HG03571 (cell line): ENCODE data around the gene TP63.

Experiments
- ATAC-seq: cut with Tn5 transposase; IDR thresholded peaks from one replicate; pipeline ENCODE4 v1.9.1; 2021; ENCODE audit not compliant: unreplicated experiment

Gene TP63

GRCh38 chr3:189772584-189772983 lies 141.4 kb downstream of the TP63 start:
- no peak for ATAC-seq

GRCh38 chr3:189773056-189773455 lies 141.9 kb downstream of the TP63 start:
- no peak for ATAC-seq

- no peak for ATAC-seq
These were observed 145.1 kb downstream of the TP63 start for GRCh38 chr3:189776149-189776824.

- ATAC-seq: no peak
These were observed 147.3 kb downstream of the TP63 start for GRCh38 chr3:189778340-189778950.

GRCh38 chr3:189779166-189779565 lies 148.0 kb downstream of the TP63 start:
- ATAC-seq: no peak

GRCh38 chr3:189780546-189781270 lies 149.5 kb downstream of the TP63 start:
- ATAC-seq: no peak

GRCh38 chr3:189781415-189781814 lies 150.2 kb downstream of the TP63 start:
- ATAC-seq: no peak

GRCh38 chr3:189786479-189787064 lies 155.4 kb downstream of the TP63 start:
- ATAC-seq: no peak

GRCh38 chr3:189787191-189787590 lies 156.0 kb downstream of the TP63 start:
- ATAC-seq: no peak

- no peak for ATAC-seq
These were observed 156.4 kb downstream of the TP63 start for GRCh38 chr3:189787632-189788031.

GRCh38 chr3:189789432-189789831 lies 158.2 kb downstream of the TP63 start:
- no peak for ATAC-seq

- ATAC-seq: no peak
These were observed 159.5 kb downstream of the TP63 start for GRCh38 chr3:189790658-189791057.

- no peak for ATAC-seq
These were observed 161.1 kb downstream of the TP63 start for GRCh38 chr3:189792046-189792929.

- no peak for ATAC-seq
These were observed 163.3 kb downstream of the TP63 start for GRCh38 chr3:189794518-189794917.

- ATAC-seq: no peak
These were observed 166.0 kb downstream of the TP63 start for GRCh38 chr3:189797103-189797750.

- no peak for ATAC-seq
These were observed 168.2 kb downstream of the TP63 start for GRCh38 chr3:189799366-189799765.

- ATAC-seq: no peak
These were observed 169.2 kb downstream of the TP63 start for GRCh38 chr3:189800436-189800835.

- no peak for ATAC-seq
These were observed 172.1 kb downstream of the TP63 start for GRCh38 chr3:189803254-189803653.

GRCh38 chr3:189805375-189806067 lies 174.3 kb downstream of the TP63 start:
- ATAC-seq: no peak
